GM10266 (cell line): ENCODE measurements around the gene CCDC7.
"Not testable (repeated sequence)": the region's sequence is repeated elsewhere in the genome, so short reads cannot be mapped to it uniquely, and the experiment has no call there.

Experiments used
- DNase-seq: peaks from one replicate; pipeline ENCODE4 v3.0.0; 2012; ENCODE audit errors: extremely low spot score
- TF ChIP-seq, protein P1 (sequence below): IDR thresholded peaks from 2 replicates; pipeline ENCODE4 v1.5.1; 2012; ENCODE audit warnings: mild to moderate bottlenecking, low read depth; ENCODE audit not compliant: control insufficient read depth, insufficient read depth; ENCODE audit errors: missing control alignments

CCDC7 gene

DNA sequence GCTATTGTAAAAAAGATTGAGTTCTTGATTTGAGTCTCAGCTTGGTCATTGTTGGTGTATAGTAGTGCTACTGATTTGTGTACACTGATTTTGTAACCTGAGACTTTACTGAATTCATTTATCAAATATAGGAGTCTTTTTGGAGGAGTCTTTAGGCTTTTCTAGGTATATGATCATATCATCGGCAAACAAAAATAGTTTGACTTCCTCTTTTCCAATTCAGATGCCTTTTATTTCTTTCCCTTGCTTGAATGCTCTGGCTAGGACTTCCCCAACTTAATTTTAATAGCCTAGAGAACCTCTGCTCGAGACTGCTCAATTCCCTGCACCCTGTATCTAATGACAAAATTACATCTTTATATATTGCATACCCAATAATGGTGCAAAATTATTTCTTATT lies 154.4 kb downstream of the CCDC7 start:
- no peak for DNase-seq
- TF ChIP-seq, protein P1, sequence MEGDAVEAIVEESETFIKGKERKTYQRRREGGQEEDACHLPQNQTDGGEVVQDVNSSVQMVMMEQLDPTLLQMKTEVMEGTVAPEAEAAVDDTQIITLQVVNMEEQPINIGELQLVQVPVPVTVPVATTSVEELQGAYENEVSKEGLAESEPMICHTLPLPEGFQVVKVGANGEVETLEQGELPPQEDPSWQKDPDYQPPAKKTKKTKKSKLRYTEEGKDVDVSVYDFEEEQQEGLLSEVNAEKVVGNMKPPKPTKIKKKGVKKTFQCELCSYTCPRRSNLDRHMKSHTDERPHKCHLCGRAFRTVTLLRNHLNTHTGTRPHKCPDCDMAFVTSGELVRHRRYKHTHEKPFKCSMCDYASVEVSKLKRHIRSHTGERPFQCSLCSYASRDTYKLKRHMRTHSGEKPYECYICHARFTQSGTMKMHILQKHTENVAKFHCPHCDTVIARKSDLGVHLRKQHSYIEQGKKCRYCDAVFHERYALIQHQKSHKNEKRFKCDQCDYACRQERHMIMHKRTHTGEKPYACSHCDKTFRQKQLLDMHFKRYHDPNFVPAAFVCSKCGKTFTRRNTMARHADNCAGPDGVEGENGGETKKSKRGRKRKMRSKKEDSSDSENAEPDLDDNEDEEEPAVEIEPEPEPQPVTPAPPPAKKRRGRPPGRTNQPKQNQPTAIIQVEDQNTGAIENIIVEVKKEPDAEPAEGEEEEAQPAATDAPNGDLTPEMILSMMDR: no peak

DNA sequence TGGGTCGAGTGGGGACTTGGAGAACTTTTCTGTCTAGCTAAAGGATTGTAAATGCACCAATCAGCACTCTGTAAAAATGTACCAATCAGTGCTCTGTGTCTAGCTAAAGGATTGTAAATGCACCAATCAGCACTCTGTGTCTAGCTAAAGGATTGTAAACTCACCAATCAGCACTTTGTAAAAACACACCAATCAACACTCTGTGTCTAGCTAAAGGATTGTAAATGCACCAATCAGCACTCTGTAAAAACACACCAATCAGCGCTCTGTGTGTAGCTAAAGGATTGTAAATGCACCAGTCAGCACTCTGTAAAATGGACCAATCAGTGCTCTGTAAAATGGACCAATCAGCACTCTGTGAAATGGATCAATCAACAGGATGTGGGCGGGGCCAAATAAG lies 155.6 kb downstream of the CCDC7 start:
- not testable (repeated sequence) for DNase-seq

DNA sequence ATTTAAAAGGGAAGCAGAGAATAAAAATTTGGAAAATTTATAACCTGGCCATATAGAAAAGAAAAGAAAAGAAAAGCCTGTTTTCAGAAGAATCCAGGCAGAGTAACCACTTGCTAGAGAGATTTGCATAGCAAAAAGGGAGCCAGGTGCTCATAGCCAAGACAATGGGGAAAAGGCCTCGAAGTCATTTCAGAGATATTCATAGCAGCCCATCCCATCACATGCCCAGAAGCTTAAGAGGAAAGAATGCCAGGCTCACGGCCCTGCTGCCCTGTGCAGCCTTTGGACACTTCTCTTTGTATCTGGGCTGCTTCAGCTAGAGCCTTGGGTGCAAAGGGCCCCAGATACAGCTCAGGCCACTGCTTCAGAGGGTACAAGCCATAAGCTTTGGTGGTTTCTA lies 159.8 kb downstream of the CCDC7 start:
- TF ChIP-seq, protein P1: no peak
- DNase-seq: no peak

DNA sequence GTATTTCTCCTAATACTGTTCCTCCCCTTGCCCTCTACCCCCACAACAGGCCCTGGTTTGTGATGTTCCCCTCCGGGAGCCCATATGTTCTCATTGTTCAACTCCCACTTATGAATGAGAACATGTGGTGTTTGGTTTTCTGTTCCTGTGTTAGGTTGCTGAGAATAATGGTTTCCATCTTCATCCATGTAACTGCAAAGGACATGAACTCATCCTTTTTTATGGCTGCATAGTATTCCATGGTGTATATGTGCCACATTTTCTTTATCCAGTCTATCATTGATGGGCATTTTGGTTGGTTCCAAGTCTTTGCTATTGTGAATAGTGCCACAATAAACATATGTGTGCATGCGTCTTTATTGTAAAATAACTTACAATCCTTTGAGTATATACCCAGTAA lies 164.6 kb downstream of the CCDC7 start:
- not testable (repeated sequence) for DNase-seq

DNA sequence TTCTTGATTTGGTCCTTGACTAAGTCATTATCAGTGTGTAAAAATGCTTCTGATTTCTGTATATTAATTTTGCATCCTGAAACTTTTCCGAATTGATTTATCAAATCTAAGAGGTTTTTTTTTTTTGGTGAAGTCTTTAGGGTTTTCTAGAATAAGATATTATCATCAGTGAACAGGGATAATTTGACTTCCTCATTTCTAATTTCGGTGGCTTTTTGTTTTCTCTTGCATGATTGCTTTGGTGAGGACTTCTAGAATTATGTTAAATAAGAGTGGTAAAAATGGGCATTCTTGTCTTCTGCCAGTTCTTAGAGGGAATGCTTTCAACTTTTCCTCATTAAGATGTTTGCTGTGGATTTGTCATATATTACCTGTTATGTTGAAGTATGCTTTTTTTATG lies 170.5 kb downstream of the CCDC7 start:
- no peak for DNase-seq
- TF ChIP-seq, protein P1: no peak

DNA sequence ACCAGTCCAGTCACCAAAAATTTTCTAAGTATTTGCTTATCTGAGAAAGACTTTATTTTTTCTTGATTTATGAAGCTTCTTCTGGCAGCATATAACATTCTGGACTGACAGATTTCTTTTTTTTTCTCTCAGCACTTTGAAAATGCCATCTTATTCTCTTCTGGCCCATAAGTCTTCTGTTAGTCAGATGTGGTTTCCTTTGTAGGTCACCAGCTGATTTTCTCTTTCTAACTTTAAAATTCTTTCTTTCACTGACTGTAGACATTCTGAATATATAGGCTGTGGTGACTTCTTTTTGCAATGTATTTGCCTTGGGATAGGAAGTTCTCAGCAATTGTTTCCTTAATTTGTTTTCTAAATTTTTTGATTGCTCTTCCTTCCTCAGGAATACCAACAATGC lies 172.5 kb downstream of the CCDC7 start:
- TF ChIP-seq, protein P1: no peak
- DNase-seq: no peak

DNA sequence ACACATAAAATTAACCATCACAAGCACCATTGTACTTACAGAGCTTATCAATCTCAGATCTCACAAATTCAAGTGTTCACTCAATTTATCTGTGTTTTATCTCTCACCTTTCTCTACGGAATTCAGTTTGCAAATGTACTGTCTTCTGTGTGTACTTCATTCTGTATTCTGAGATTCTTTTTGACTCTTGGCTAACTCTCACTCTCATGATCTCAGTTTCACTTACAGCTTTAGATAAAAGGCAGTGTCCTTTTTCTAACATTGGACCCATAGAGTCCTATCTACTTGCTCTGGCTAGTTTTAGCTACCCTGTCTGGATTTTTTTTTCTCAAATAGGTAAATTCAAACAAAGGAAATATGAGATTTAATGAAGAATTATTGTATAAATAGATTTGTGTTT lies 176.0 kb downstream of the CCDC7 start:
- DNase-seq: no peak
- TF ChIP-seq, protein P1: no peak

GRCh38 chr10:32622409-32622808 lies 176.5 kb downstream of the CCDC7 start:
- TF ChIP-seq, protein P1: no peak
- DNase-seq: no peak

DNA sequence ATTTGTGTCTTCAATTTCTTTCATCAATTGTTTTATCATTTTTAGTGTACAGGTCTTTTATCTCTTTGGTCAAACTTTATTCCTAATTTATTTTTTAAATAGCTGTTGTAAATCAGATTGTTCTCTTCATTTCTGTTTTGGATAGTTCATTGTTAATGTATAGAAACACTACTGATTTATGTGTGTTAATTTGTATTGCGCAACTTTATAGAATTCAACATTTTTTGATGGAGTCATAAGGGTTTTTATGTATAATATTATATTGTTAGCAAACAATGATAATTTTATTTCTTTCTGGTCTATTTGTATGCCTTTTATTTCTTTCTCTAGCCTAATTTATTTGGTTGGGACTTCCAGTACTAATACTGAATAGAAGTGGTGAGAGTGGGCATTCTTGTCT lies 181.2 kb downstream of the CCDC7 start:
- DNase-seq: no peak
- TF ChIP-seq, protein P1: no peak
